GM19328 (cell line): ENCODE results near the gene TMUB2.
"Not testable (repeated sequence)": the region's sequence is repeated elsewhere in the genome, so short reads cannot be mapped to it uniquely, and the experiment has no call there.

ENCODE experiments used
- ATAC-seq: cut with Tn5 transposase; IDR thresholded peaks from one replicate; pipeline ENCODE4 v1.9.1; 2021; ENCODE audit warnings: mild to moderate bottlenecking, moderate library complexity; ENCODE audit not compliant: unreplicated experiment

Gene TMUB2

DNA sequence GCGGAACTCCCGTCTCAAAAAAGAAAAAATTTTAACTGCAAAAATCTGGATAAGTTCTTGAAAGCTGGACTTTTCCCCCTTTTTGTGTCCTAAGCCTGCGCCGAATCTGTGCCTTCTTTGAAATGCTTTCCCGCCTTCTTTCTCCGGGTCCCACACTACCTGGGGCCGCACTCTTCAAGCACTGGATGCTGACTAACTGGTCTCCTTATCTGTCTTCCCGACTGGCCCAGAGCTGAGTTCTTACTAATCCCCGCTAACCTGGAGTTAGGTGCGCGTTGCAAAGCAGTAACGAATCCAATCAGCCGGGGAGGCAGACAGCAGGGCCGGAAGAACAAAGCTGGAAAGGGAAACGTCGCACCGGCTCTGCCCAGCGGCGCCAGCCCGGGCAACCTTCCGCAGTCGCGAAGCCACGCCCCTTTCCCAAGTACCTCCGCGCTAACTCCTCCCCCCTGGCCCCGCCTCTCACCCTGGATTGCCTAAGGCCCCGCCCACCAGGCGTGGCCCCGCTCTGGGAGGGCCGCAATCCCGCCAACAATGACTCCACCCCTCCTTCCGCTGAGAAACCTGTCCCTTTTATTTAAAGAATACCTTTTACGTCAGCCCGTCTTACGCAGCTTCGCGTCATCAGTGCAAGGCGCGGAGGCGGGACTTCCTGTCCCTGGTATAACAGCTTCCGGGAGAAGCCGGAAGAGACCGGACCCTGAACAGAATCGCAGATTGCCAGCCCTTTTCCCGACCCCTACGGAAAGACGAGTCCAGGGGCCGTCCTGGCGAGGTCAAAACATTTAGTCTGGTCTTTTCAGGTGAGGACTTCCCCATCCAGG, at the start of gene TMUB2:
Gene TMUB2 (plus strand): TSS at position 666 of the 824 bp plus-strand sequence. CDS start 737 bp downstream, outside the sequence.
- ATAC-seq: peak; percentile 84

- no peak for ATAC-seq
Measured at GRCh38 chr17:44137891-44138709, 48.7 kb upstream of the TMUB2 start.

DNA sequence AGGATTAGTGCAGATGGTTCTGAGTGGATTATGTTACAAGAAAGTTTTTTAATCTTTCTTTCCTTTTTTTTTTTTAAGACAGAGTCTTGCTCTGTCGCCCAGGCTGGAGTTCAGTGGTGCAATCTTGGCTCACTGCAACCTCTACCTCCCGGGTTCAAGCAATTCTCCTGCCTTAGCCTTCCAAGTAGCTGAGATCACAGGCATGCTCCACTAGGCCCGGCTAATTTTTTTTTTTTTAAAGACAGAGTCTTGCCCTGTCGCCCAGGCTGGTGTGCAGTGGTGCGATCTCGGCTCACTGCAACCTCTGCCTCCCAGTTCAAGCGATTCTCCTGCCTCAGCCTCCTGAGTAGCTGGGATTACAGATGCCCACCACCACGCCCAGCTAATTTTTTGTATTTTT, 42.9 kb upstream of the TMUB2 start:
- ATAC-seq: not testable (repeated sequence)

- ATAC-seq: no peak
Measured at GRCh38 chr17:44144966-44145739, 41.6 kb upstream of the TMUB2 start.

GRCh38 chr17:44146375-44147346, 40.1 kb upstream of the TMUB2 start:
- no peak for ATAC-seq

DNA sequence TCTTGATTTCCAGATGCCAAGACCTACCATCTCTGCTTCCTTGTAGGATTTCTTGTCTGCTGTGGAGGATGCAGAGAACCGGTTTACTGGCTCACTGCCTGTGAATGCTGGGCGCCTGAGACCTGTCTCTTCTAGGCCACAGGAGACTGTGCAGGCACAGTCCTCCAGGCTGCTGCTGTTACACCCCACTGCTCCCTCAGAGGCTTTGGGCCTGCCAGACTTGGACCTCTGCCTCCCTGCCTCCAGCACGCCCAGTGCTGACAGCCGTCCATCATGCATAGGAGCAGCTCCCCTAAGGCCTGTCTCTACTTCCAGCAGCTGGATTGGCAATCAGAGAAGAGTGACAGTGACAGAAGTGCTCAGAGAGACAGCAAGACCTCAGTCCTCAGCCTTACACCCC, 39.0 kb upstream of the TMUB2 start:
- no peak for ATAC-seq

DNA sequence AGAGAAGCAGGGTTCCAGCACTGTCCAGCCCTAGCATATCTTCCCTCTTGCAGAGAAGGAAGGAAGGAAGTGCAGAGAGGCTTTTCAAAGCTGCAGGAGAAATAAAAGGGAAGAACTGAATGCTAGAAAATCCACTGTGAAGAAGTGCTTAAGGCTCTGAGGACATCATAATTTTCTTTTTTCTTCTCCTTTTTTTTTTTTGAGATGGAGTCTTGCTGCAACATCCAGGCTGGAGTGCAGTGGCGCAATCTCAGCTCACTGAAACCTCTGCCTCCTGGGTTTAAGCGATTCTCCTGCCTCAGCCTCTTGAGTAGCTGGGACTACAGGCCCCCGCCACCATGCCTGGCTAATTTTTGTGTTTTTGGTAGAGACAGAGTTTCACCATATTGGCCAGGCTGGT, 37.7 kb upstream of the TMUB2 start:
- not testable (repeated sequence) for ATAC-seq

GRCh38 chr17:44149750-44150329, 36.9 kb upstream of the TMUB2 start:
- ATAC-seq: no peak

GRCh38 chr17:44152875-44153274, 33.9 kb upstream of the TMUB2 start:
- ATAC-seq: no peak

DNA sequence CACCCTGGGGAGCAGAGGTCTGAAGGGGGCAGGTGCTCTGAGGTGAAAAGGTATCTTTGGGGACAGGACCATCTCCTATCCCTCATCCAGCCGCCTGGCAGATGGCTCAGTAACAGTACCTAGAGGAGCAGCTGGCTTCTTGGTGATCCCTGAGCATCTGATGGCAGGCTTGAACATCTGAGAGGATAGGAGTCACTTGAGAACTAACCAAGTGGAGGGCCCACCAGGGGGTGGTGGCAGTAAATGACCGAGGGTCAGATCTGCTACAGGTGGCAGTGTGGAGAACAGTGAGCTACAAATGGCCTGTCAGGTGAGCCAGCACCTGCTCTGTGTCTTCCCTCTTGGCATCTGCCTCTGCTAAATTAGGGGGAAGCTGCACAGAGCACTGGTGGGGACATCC, 31.3 kb upstream of the TMUB2 start:
- ATAC-seq: no peak

DNA sequence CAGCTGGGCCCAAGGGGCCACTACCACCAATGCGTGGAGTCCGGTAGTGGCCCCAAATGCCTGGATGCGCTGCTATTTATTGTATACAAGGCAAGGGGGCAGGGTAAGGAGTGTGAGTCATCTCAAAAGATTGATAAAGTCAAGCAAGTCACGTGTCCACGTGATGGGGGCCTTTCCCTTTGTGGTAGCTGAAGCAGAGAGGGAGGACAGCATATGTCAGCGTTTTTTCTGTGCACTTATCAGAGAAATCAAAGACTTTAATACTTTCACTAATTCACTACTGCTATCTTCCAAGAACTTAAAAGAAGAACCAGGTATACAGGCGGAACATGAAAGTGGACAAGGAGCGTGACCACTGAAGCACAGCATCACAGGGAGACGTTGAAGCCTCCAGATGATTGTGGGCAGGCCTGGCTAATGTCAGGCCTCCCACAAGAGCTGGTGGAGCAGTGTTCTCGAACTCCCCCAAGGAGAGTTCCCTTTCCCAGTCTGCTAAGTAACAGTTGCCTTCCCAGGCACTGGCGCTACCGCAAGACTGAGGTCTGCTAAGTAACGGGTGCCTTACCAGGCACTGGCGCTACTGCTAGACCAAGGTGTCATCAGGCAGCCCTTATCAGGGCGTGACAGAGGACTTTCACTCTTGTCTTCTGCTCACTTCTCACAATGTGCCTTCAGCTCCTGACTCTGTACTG, 27.1 kb upstream of the TMUB2 start:
- no peak for ATAC-seq

DNA sequence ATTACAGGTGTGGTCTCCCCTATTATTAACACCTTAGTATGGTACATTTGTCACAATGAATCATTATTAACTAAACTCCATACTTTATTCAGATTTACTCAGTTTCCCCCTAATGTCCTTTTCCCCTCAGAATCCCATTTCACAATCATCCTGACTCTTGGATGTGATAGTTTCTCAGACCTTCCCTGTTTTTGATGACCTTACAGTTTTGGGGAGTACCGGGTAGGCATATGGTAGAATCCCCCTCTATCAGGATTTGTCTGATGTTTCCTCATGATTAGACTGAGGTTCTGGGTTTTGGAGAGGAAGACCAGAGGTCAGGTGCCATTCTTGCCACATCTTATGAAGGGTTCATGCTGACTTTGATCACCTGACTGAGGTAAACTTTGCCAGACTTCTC, 22.3 kb upstream of the TMUB2 start:
- no peak for ATAC-seq

DNA sequence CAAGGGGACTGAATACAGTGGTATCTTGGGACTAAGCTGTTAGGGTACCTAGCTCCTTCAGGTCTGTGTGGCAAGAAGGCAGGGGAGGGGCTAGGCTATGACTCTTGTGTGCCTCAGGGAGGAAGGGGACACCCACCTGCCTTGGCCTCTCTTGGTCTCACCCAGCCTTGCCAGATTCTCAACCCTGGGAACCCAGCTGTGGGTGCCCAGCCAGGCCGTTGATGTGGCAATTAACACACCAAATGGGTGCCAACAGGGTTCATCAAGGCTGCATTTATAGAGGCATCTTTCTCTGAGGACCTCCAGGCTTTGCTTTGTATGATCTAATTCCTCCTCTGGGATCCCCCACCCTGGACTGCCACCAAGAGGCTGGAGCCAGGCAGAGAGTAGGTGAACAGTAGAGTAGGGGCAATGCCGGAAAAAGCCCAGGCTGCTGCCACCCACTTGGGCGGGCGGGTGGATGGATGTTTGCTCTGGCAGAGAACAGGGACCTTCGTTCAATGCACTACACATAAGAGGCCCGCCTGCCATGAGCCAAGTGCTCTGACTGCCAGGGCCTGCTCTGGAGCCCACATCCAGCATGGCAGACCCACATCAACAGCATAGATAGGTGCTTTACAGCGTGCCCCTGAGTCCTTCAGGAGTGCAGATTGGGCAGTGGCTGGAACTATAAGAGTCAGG, 19.5 kb upstream of the TMUB2 start:
- ATAC-seq: no peak

GRCh38 chr17:44170135-44170498, 16.7 kb upstream of the TMUB2 start:
- no peak for ATAC-seq

GRCh38 chr17:44170499-44171201, 16.1 kb upstream of the TMUB2 start, which contains the start of gene ASB16:
Gene ASB16 (plus strand): TSS chr17:44170704. CDS start chr17:44170790, 86 bp downstream.
- ATAC-seq: no peak

GRCh38 chr17:44171931-44172455, 14.8 kb upstream of the TMUB2 start:
- ATAC-seq: no peak

- no peak for ATAC-seq
Measured at GRCh38 chr17:44174427-44174826, 12.3 kb upstream of the TMUB2 start.

DNA sequence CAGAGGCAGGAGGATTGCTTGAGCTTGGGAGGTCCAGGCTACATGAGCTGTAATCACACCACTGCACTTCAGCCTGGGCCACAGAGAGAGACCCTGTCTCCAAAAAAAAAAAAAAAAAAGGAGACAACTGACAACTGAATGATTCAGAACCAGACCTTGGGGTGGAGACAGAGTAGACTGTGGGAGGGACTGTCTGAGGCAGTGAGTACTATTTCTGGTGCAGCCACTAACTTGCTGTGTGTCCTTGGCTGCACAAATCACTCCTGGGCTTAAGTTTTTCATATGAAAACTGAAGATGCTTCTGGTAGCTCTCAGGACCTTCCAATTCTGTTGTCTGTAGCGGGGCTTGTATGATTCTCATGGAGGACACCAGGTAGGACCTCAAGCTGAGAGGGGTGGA, 10.5 kb upstream of the TMUB2 start:
- no peak for ATAC-seq
